Activated CD8-positive, alpha-beta memory T cell treated with anti-CD3 and anti-CD28 coated beads, Interleukin-2, amount 50 U/mL, for 1 hour (primary cell): Measurements from ENCODE around the gene NECTIN3.

Experiments
- DNase-seq: peaks from one replicate; pipeline ENCODE4 v3.0.0-alpha.2; 2020; ENCODE audit errors: extremely low read depth

NECTIN3 gene, protein sequence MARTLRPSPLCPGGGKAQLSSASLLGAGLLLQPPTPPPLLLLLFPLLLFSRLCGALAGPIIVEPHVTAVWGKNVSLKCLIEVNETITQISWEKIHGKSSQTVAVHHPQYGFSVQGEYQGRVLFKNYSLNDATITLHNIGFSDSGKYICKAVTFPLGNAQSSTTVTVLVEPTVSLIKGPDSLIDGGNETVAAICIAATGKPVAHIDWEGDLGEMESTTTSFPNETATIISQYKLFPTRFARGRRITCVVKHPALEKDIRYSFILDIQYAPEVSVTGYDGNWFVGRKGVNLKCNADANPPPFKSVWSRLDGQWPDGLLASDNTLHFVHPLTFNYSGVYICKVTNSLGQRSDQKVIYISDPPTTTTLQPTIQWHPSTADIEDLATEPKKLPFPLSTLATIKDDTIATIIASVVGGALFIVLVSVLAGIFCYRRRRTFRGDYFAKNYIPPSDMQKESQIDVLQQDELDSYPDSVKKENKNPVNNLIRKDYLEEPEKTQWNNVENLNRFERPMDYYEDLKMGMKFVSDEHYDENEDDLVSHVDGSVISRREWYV

DNA sequence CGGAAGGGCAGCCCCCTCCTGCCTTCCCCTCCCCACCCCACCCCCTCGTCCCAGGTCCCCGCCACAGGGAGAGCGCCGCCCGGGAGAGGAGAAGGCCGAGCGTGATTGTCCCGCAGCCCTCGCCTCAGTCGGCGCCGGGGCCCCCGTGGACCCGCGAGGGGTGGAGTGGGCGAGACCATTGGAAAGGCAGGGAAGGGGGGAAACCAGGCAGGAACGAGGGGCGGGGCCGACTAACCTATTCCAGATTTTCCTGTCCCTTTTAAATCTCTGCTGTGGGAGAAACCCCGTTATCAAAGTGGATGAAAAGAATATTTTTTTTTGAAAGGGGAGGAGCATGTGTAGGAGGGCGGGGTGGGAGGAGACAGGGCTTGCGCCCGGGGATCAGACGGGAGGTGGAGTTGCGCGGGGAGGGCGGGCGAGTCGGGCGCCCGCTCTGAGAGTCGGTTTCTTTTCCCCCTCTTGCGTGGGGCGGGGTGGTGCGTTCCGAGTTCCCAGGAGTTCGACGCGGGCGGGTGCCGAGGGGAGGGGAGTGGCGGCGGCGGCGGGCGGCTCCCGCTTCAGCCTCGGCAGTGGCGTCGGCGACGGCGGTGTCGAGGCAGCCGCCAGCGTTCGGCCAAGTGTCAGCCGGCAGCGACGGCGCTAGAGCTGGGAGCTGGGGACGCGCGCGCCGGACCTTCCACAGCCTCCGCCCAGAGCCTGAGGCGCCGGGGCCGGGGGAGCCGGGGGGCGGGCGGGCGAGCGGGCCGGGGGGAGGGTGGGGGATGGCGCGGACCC lies at the start of gene NECTIN3:
NECTIN3 (plus strand) TSS at position 560 of the 774 bp plus-strand sequence; CDS start at position 762, 202 bp downstream.
- DNase-seq = peak; percentile 65

DNA sequence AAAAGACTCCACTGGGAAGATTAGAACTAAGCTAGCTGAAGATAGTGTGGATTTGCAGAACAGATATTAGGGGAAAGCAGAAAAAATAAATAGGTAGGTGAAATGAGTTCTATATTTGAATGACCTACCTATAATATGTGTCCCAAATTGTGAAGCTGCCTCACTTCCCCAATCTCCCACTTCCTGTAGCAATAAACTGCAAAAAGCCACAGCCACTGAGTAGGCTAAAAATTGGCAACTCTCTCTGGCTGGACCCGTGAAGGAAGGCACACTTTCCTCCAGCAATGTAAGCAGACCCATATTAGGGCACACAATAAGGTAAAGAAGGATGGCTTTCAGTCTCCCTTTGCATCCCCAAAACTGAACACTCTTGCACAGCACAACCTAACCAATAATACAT lies 43.7 kb upstream of the NECTIN3 start:
- no peak for DNase-seq

DNA sequence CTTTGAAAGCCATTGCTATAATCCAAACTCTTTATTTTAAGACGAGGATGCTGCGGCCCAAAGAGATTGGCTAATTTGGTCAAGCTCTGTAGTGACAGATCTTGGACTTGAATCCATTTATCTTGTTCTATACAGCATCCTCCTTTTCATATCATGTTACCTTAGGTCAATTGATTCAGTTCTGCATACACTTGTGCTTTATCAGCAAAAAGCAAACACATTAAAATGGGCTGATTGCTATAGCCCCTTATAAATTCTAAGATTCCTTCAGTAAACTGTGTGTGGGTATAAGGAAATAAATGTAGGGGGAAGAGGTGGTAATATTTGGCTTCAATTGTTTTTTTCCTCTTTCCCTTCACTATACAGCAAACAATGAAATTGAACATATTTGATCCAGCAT lies 40.1 kb upstream of the NECTIN3 start:
- no peak for DNase-seq

DNA sequence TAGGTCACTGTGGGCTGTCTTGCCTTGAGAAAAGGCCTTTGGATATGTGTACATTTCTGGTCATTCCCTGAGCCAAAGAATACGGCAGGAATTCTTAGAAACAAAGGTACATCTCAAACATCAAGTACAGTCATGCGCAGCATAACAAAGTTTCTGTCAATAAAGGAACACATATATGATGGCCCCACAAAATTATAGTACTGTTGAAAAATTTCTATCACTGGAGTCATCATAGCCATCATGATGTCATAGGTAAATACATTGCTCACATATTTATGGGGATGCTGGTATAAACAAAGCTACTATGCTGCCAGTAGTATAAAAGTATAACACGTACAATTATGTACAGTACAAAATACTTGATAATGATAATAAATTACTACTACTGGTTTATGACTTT lies 38.9 kb upstream of the NECTIN3 start:
- no peak for DNase-seq

DNA sequence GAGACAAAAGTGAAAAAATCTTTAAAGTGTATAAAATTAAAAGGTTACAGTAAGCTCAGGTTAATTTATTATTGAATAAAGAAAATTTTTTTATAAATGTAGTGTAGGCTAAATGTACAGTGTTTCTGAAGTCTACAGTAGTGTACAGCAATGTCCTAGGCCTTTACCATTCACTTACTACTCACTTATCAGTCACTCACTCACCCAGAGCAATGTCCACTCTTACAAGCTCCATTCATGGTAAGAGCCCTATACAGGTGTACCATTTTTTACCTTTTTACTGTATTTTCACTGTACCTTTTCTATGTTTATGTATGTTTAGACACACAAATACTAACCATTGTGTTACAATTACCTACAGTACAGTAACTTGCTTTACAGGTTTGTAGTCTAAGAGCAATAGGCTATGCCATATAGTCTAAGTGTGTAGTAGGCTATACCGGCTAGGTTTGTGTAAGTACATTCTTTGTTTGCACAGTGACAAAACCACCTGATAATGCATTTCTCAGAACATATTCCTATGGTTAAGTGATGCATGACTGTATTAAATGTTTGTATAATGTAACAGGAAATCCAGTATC lies 38.1 kb upstream of the NECTIN3 start:
- DNase-seq = no peak

DNA sequence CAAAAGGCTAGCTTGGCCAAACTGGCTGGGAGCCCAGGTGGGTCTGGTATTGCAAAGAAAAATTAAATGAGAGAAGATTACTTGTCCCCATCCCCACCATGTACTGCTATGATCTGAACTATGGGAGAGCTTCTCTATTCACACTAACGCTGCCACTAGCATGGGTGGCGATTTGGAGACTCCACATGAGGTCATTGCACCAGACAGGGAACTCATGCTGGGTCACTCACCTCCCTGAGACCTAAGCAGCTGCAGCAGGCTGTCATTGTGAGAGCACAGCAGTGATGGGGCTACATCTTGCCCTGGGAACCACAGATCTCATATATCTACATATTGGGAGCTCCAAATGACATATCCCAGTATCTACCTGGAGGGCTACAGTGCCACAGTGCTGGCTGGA lies 36.3 kb upstream of the NECTIN3 start:
- DNase-seq = no peak

DNA sequence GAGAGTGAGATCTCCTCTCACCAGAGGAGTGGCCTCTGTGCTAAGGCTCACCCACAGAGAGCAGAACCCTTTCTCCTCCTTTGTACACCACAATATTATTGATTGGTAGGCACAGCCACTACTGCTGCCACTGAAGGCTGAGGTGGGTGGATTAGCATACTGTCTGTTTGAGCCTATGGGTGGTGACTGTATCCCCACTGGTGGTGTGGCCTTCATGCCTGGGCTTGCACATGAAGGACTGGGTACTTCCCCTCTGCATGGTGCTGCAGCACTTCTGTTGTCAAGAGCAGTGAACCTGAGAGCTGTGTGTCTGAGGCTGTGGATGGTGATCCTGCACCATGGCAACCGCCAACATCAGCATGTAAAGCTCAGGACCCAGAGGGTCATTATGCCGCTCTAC lies 35.7 kb upstream of the NECTIN3 start:
- no peak for DNase-seq

DNA sequence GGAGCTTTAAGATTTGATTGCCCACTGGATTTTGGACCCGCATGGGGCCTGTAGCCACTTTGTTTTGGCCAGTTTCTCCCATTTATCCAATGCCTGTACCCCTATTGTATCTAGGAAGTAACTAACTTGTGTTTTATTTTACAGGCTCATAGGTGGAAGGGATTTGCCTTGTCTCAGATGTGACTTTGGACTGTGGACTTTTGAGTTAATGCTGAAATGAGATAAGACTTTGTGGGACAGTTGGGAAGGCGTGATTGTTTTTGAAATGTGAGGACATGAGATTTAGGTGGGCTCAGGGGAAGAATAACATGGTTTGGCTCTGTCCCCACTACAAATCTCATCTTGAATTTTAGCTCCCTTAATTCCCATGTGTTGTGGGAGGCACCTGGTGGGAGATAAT lies 30.7 kb upstream of the NECTIN3 start:
- DNase-seq = no peak

DNA sequence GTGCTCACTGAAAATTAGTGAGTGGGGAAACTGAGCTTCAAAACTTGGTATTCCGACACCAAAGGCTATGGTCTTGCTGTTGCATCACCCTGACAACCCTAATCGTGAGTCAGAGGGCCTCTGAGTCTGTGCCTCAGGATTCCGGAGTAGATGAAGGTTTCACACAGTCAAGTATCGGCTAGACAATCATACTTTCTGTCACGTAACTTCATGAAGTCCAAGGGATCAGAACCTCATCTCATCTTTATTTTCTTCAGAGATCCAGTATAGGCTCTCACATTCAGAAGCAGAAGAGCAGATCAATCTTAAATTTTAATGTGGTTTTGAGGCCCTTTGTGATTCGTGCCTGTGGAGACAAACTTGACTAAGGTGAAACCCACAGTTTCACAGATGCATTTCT lies 26.1 kb upstream of the NECTIN3 start:
- DNase-seq = no peak

DNA sequence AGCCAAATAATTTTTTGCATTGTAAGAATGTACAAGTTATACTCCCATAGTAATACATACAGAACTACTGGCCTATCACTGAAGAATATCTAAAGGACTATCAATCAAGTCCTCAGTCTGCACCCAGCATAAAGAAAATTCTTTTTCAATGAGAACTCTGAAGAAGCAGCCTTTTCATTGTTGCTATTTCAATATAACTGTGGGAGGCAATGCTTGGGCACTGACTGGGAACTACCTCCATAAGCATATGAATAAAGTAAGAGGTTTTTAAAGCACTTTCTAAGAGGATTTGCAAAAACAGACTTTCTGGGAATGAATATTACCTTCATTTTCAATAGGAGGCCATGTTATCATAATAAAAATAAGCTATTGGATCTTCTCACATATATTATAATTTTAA lies 24.6 kb upstream of the NECTIN3 start:
- DNase-seq = no peak

DNA sequence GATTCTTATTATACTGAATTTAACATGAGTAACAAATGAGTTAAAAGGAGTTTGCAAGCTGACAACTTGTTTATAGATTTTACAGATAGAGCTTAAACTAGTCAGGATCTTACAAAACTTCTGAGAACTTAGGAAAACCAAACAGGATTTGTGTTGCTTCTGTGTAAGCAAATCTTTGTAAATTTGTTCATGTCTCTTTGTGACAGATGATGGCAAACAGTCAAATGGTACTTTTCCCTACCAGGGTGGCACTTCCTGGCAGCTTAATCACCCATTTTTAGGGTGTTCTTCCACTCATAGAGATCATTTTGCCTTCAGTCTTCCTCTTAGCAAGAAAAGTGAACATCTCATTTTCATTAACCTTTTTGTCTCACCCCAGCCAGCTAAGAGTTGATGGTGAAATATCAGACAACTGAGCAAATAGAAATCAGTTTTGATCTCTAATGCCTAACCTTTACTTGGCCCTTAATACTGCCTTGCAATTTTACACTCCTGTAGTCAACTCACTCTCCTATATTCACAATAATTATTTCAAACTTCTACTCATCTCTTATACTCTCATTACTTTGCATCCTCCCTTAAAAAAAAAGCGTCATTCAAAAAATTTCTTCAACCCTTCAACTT lies 23.7 kb upstream of the NECTIN3 start:
- no peak for DNase-seq

DNA sequence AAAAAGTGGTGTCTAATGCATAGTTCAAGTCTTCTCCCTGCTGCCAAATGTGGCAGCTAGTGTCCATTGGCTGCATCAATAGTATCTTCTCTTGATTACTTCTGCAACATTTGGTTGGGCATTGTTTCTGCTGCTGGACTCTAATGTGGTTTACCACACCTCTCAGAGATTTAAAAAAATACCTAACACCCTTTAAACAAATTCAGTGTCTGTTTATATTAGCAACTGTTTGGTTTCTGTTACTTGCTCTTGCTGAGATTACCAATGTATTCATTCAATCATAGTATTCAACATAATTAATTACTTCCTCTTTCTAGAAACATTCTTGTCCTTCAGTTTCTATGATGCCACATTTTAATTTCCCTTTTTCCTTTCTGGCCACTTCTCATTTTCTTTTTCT lies 20.3 kb upstream of the NECTIN3 start:
- no peak for DNase-seq

DNA sequence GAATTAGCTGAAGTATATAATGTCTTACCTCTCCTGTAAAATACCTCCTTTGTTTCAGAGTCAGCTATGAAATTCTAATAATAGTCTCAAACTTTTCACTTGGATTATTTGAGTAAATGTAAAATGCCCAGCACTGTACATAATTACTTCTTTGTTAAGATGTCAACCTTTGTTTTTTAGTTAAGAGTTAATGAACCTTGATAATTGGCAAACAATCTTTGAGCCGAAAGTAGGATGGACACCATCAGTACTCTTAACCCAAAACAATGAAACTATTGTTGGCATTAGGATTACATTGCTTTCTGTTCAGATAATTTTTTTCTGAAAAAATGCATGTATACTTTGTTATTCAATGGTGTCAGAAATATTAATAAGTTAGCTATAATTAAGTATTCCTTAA lies 3.0 kb upstream of the NECTIN3 start:
- DNase-seq = no peak

DNA sequence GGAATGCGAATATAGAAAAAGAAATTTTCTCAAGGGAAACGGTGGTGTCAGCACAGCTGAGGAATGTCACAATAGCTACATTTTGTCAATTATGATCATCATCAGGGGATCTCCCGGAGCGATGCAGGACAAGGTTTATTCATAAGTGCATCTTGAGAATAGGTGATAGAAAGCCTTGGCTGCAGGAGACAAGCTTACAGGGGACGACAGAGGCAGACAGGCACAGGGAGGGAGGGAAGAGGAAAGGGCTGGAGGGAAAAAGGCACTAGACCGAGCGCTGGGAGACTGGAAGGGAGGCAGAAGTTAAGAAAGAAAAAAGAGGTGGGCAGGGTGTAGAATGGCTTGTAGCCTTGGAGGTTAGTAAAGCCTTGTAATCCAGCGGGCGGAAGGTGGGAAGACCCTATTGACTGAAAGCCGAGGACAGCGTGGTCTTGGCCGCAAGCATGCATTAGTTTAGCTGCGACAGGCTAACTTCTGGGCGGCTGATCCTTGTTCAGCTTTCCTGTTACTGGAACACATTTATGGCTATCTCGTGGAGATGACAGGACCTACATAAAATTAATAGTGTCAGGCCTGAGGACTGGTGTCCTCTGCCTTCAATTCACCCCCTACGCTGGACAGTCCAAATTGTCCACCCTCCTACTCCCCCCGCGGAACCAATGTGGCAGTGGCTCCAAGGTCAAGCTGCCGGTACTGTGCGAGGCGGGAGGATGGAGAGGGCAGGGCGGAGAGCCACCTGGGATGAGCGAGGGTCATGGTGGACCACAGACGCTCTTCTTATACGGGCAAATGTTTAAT lies 1.4 kb upstream of the NECTIN3 start:
- DNase-seq = no peak

DNA sequence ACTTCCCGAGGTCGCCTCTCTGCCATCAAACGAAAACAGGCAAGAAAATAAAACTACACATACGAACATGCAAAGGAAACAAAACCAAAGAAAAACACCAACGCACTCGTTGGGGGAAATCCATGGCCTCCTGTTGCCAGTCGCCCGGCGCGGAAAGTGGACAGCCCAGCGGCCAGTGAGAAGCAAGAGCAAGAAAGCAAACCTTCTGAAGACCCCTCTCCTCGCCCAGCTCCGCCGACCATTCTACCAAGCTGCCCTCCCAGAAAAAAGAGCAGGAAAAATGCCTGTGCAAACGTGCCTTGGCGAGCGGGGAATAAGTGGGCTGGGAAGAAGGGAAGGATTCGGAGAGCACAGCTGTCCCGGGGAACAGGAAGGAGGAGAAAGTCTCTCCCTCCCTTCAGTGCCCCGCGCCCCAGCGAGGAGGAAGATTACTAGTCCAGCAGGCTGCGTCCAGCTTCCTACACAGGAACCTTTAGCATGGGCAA lies 802 bp upstream of the NECTIN3 start:
- no peak for DNase-seq

DNA sequence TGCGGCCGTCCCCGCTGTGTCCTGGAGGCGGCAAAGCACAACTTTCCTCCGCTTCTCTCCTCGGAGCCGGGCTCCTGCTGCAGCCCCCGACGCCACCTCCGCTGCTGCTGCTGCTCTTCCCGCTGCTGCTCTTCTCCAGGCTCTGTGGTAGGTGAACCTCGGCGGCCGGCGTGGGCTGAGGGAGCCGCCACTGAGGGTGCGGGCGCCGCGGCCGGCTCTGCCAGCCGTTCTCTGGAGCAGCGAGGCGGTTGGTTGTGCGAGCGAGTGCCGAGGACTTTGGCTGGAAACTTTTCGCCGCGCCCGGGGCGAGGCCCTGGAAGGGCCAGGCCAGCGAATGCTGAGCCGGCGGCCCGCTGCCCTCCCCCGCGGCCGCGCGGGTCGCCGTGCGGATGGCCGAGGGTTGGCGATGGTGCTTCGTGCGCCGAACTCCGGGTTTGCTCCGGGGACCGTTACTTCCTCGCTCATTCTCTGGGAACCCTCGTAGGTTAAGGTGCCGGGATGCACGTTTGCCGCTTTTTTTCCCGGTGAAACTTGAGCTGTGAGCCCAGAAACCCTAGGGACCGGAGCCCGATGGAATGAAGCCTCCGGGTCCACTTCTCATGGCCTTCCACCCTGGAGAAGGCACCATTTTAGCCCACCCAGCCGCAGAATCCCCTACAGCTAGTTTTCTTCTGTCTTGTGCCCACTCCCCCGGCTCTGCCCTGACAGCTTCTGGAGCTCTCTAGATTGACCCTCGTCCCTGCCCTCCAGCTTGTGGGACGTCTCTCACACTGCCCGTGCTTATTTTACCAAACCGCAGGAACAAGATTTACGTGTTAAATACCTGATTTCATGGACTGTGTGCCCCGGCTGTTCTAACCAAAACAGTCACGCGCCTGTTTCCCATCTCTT lies 660 bp downstream of the NECTIN3 start:
- no peak for DNase-seq

DNA sequence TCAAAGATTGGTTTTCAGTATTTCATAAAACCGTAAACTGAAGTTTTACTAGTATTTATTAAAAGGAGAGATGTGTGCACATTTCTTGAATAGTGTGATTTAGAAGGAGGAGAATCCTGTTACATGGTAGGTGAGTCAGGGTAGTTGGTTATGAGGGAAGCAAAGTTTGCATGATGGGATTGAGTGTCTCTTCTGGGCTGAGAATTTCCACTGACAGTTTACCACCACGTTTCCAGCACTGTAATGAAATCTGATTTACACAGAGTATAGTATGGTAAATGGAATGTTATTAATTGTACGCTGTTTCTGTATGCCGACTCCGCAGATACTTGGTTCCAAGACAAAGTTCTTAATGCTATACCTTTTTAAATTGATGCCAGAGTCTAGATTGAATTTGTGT lies 1.6 kb downstream of the NECTIN3 start:
- DNase-seq = no peak

DNA sequence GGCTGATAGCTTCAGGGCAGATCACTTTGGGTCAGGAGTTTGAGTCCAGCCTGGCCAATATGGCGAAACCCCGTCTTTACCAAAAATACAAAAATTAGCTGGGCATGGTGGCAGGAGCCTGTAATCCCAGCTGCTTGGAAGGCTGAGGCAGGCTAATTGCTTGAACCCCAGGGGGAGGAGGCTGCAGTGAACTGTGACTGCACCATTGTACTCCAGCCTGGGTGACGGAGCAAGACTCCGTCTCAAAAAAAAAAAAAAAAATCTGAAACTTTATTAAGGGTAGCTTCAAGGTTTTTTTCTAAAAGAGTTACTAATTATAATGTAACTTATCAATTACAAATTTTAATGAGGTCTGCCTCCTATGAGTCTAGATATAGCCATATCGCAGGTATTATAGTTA lies 5.1 kb downstream of the NECTIN3 start:
- DNase-seq = no peak

DNA sequence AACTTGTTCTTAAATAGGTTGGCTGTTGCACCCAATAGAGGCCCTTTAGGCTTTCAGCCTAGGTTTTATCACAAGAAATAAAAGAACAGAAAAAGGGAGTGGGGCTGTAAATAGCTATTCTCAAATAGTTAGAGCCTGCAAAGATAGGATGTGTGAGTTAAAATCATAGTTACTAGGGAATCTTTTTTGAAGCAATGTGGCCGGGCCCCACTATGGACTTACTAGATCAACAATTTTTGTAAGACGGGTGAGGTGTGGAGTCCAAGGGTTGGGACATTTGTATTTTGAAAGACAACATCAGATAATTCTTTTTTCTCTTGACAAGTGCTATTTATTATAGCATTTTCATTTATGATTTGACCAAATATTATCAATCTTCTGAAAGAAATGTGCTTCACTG lies 5.8 kb downstream of the NECTIN3 start:
- DNase-seq = no peak

DNA sequence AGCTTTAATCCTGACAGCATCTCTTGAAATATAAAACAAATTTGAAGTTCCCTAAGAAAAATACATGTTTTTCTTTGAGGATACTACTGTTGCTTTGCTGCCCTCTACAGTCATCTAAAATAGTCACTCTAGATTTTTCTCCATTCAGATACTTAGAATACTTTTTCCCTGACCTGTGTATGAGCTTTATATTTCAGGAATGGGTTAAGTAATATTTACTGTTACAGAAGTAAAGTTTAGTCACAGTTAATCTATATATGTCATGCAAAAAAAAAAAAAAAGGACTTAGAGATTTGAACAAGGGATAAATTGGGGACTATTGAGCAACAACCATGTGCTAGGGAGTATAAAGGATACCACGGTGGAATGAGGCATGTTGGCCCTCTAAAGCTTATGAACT lies 8.8 kb downstream of the NECTIN3 start:
- no peak for DNase-seq
